ENCODE results near the gene SLC7A6.

The SLC7A6 gene

GRCh38 chr16:68310774-68311511, 46.6 kb downstream of the SLC7A6 start, which contains the start of the genes PRMT7 and SLC7A6OS:
Gene PRMT7, plus strand, starts transcription at chr16:68311019. Its CDS starts 4,961 bp downstream, at chr16:68315980.
Gene SLC7A6OS, minus strand, starts transcription at chr16:68310946. Its CDS starts 20 bp downstream, at chr16:68310926.
- peak; percentile 97 for DNase-seq

- DNase-seq = no peak
Measured at GRCh38 chr16:68313116-68313515, 48.8 kb downstream of the SLC7A6 start.

GRCh38 chr16:68319185-68319908, 55.0 kb downstream of the SLC7A6 start:
- DNase-seq = no peak

DNA sequence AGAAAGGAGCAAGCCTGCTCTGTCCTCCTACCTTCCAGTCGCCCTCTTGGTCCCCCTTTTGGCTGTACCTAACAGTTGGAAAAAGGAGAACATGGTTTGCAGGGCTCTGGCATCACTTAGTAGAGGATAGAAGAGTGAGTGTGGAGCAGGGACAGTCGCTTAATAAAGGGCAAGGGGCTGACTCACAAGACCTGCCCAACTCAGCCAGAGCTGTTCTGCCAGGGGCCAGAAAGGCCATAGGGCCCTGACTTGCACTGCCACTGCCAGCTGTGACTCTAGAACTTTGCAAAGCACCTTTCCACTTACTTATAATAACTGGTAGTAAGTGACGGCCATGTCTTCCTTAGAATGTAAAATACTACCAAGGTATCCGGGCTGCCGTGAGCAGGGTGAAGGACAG, 60.0 kb downstream of the SLC7A6 start:
- DNase-seq = no peak

DNA sequence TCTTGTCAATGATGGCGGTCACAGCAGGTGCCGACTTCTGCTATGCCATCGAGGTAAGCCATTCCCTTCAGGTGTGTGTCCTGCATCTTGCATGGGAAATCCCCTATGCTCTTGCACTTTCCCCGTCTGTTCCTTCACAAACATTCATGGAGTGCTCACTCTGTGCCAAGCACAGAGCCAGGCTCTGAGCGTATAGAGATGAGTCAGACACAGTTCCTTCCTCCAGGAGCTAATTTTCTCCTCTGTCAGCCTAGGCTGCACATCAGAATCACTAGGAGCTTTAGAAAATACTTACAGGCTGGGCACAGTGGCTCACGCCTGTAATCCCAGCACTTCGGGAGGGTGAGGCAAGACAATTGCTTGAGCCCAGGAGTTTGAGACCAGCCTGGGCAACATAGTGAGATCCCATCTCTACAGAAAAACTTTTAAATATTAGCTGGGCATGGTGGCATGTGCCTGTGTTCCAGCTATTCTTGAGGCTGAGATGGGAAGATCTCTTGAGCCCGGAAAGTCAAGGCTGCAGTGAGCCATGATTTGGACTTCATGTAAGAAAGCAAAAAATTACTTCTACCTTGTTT, 60.5 kb downstream of the SLC7A6 start:
- DNase-seq = no peak

GRCh38 chr16:68328151-68328859, 64.0 kb downstream of the SLC7A6 start:
- DNase-seq = peak; percentile 94

DNA sequence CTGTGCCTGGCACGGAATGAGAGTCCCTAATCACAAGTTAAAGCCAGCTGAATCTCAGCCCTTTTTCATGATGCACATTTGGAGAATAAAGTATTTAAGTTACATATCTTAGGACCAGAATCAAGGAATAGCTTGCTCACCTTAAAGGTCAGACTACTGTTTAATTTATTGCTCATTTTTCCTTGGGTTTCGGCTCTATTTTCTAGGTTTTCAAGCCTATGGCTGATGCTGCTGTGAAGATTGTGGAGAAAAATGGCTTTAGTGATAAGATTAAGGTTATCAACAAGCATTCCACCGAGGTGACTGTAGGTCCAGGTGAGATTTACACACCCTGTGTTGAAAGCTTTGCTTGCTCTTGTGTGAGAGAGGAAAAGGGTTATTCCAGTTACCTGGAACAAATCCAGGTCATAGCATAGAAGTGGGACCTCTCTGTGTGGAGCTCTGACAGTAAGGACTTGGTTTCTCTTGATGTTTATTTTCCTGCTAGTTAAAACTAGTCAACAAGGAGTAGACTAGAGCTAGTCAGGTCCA, 64.6 kb downstream of the SLC7A6 start:
- no peak for DNase-seq

GRCh38 chr16:68331879-68332410, 67.6 kb downstream of the SLC7A6 start:
- no peak for DNase-seq

DNA sequence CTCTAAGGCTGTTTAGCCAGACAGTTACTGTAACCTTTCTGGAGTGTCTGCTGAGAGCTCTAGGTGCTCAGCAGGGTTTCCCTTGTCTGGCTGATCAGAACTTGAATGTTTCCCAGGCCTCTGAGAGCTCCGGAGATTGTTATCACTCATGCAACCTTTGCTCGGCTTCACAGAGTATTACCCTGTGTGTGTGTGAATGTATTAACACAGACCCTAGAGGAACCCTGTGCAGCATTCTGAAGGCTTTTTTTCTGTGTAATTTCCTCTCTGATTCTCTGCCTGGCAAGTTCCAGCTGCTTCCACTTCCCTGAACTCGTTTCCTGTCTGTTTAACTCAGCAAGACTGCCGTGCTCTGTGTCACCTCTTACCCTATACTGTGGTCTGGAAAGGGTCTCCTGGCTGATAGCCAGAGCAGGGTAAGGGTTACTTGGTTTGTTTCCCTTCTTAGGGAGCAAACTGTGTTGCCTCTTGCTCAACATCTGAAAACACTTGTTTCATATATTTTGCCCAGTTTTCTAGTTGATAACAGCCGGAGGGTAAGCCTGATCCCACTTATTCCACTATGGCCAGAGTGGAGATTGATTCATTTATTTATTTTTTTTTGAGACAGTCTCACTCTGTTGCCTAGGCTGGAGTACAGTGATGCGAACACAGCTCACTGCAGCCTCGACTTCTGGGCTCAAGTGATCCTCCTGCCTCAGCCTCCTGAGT, 68.2 kb downstream of the SLC7A6 start:
- no peak for DNase-seq

DNA sequence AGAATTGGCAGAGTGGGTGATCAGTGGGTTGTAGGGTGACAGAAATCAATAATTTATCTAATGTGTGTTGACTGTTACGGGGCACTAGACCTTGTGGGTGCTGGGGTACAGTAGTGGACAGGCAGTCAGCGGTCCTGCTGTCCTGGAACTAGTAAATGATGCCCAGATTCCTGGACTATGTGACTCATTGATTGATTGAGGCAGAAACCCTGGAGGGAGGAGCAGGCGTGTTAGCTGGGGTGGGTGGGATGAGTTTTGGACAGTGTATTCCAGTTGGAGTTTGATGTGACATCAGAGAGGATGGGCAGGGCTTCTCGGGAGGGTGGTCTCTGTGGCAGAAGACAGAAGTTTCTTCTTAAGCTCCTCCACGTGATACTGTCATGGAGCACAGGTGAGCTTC, 70.8 kb downstream of the SLC7A6 start:
- DNase-seq = no peak

- no peak for DNase-seq
Measured at GRCh38 chr16:68338326-68339119, 74.2 kb downstream of the SLC7A6 start.

- no peak for DNase-seq
Measured at GRCh38 chr16:68339214-68339613, 74.9 kb downstream of the SLC7A6 start.

- DNase-seq = no peak
Measured at GRCh38 chr16:68342620-68343019, 78.3 kb downstream of the SLC7A6 start.

- no peak for DNase-seq
Measured at GRCh38 chr16:68343137-68343536, 78.8 kb downstream of the SLC7A6 start.

DNA sequence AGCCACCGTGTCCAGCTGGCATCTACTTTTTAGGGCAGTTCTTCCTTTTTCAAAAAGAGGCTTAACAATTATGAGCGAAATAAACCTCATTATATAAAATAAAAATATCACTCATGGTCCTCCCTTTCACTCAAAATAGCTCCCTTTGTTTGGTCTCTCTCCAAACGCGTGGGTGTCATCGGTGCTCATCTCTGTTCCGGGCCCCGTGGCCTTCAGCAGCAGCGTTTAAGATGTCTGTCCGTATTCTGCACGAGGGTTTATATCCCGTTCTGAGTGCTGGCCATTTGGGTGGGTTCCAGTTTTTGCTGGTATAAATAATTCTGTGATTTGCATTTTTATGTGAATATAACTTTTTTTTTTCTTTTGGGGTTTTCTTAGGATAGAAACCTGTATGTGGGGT, 79.9 kb downstream of the SLC7A6 start:
- no peak for DNase-seq

DNA sequence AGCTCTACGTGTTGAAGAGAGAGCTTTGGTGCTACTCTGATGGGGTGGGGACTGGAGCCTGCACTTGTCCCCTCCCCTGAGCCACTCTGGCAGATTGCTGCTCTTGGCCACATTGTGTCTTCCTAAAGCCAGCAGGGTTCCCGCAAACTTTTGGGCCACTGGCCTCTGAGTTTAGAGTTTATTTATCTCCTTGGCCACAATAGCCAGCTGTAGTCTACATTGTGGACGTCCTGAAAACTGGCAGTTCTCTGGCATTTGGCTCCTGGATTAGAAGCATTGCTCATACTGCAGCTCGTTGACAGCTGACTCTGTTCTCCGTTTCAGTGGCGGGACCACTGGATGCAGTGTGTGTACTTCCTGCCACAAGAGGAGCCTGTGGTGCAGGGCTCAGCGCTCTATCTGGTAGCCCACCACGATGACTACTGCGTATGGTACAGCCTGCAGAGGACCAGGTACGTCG, 81.1 kb downstream of the SLC7A6 start:
- no peak for DNase-seq

DNA sequence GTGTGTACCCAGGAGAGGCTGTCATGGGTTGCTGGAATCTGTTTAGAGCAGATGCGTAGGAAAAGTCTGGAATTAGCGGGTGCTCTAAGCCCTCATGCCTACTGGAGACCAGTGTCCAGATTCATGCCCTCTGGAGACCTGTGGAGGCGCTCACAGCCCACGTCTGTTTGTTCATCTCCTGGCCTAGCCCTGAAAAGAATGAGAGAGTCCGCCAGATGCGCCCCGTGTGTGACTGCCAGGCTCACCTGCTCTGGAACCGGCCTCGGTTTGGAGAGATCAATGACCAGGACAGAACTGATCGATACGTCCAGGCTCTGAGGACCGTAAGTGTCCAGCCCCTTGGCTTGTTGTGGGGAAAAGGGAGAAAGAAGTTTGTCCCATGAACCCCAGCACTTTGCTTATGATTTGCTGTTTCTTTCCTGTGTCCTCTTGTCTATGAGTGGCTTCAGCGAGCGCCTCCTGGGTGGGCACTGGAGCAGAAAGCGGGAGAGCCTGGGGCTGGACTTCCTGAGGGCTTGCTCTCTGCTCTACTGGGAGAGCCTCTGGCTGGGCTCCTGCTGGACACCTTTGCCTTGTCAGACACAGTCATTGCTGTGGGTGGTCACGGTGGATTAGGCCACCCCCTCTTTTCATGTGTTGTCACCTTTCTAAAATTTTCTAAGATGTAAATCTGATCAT, 81.8 kb downstream of the SLC7A6 start:
- no peak for DNase-seq

DNA sequence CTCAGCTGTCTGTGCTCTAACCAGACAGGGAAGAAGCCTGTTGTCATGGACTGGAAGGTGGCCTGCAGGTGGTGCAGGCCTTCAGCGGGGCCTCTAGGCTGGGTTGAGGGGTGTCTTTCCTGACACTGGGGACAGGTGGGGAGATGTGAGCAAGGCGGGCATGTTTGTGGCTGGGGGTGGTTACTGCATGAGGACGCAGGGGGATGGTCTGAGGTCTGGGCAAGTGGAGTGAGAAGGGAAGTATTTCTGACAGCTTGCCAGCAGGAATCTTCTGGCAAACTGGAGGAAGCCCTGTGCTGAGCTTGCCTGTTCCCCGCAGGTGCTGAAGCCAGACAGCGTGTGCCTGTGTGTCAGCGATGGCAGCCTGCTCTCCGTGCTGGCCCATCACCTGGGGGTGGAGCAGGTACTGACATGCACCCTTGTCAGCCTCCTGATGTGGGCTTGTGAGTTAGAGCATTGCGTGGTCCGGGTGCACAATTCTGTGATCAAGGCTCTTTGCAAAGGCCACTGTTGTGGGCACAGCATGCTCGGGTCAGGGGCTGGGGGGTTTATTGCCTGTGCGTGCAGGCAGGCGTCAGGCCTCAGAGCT, 82.7 kb downstream of the SLC7A6 start:
- DNase-seq = no peak

- DNase-seq = no peak
Measured at GRCh38 chr16:68347605-68348004, 83.3 kb downstream of the SLC7A6 start.
